ENCODE data around the gene PMF1.
"Not testable (repeated sequence)": the region's sequence is repeated elsewhere in the genome, so short reads cannot be mapped to it uniquely, and the experiment has no call there.

Gene PMF1

GRCh38 chr1:156172696-156173470 lies 39.9 kb upstream of the PMF1 start:
- ChIA-PET CTCF (interaction anchor here (0.6 kb wide), 1 partner anchor 51 kb away, joined by 3 read pairs; no protein-coding TSS in a partner anchor), POLR2A (ENCODE audit: low non-redundant PET) (no interaction called here)
- H3K27ac ChIP-seq = no peak overlapping the region
- TF ChIP-seq, protein P1, sequence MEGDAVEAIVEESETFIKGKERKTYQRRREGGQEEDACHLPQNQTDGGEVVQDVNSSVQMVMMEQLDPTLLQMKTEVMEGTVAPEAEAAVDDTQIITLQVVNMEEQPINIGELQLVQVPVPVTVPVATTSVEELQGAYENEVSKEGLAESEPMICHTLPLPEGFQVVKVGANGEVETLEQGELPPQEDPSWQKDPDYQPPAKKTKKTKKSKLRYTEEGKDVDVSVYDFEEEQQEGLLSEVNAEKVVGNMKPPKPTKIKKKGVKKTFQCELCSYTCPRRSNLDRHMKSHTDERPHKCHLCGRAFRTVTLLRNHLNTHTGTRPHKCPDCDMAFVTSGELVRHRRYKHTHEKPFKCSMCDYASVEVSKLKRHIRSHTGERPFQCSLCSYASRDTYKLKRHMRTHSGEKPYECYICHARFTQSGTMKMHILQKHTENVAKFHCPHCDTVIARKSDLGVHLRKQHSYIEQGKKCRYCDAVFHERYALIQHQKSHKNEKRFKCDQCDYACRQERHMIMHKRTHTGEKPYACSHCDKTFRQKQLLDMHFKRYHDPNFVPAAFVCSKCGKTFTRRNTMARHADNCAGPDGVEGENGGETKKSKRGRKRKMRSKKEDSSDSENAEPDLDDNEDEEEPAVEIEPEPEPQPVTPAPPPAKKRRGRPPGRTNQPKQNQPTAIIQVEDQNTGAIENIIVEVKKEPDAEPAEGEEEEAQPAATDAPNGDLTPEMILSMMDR (conservative IDR thresholded peaks at IDR 0.05; ENCODE audit: low read depth) = no peak
- DNase-seq (ENCODE audit: low spot score) = no peak

DNA sequence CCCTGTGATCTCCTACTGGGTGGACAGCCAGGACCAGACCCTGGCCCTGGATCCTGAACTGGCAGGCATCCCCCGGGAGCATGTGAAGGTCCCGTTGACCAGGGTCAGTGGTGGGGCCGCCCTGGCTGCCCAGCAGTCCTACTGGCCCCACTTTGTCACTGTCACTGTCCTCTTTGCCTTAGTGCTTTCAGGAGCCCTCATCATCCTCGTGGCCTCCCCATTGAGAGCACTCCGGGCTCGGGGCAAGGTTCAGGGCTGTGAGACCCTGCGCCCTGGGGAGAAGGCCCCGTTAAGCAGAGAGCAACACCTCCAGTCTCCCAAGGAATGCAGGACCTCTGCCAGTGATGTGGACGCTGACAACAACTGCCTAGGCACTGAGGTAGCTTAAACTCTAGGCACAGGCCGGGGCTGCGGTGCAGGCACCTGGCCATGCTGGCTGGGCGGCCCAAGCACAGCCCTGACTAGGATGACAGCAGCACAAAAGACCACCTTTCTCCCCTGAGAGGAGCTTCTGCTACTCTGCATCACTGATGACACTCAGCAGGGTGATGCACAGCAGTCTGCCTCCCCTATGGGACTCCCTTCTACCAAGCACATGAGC lies 36.1 kb upstream of the PMF1 start:
- ChIA-PET CTCF (no interaction called here), POLR2A (ENCODE audit: low non-redundant PET) (no interaction called here)
- no peak for DNase-seq (ENCODE audit: low spot score)
- no peak overlapping the region for H3K27ac ChIP-seq
- TF ChIP-seq, protein P1 (conservative IDR thresholded peaks at IDR 0.05; ENCODE audit: low read depth) = no peak

GRCh38 chr1:156177919-156178654 lies 34.7 kb upstream of the PMF1 start:
- TF ChIP-seq, protein P1 (conservative IDR thresholded peaks at IDR 0.05; ENCODE audit: low read depth) = no peak
- H3K27ac ChIP-seq = no peak overlapping the region
- DNase-seq (ENCODE audit: low spot score) = no peak
- ChIA-PET CTCF (interaction anchor here (0.6 kb wide), 2 partner anchors 37 to 240 kb away, joined by 3 to 4 read pairs; no protein-coding TSS in a partner anchor), POLR2A (ENCODE audit: low non-redundant PET) (no interaction called here)

- ChIA-PET POLR2A (ENCODE audit: low non-redundant PET) (no interaction called here), CTCF (no interaction called here)
- TF ChIP-seq, protein P1 (conservative IDR thresholded peaks at IDR 0.05; ENCODE audit: low read depth) = no peak
- DNase-seq (ENCODE audit: low spot score) = no peak
- H3K27ac ChIP-seq = no peak overlapping the region
Measured at GRCh38 chr1:156180471-156180870, 32.3 kb upstream of the PMF1 start.

GRCh38 chr1:156181391-156181924 lies 31.3 kb upstream of the PMF1 start:
- CTCF ChIA-PET; POLR2A ChIA-PET (ENCODE audit: low non-redundant PET); DNase-seq (ENCODE audit: low spot score); H3K27ac ChIP-seq: not testable (repeated sequence)

- CTCF ChIA-PET; DNase-seq (ENCODE audit: low spot score); H3K27ac ChIP-seq; POLR2A ChIA-PET (ENCODE audit: low non-redundant PET): not testable (repeated sequence)
Measured at GRCh38 chr1:156182010-156182779, 30.6 kb upstream of the PMF1 start.

DNA sequence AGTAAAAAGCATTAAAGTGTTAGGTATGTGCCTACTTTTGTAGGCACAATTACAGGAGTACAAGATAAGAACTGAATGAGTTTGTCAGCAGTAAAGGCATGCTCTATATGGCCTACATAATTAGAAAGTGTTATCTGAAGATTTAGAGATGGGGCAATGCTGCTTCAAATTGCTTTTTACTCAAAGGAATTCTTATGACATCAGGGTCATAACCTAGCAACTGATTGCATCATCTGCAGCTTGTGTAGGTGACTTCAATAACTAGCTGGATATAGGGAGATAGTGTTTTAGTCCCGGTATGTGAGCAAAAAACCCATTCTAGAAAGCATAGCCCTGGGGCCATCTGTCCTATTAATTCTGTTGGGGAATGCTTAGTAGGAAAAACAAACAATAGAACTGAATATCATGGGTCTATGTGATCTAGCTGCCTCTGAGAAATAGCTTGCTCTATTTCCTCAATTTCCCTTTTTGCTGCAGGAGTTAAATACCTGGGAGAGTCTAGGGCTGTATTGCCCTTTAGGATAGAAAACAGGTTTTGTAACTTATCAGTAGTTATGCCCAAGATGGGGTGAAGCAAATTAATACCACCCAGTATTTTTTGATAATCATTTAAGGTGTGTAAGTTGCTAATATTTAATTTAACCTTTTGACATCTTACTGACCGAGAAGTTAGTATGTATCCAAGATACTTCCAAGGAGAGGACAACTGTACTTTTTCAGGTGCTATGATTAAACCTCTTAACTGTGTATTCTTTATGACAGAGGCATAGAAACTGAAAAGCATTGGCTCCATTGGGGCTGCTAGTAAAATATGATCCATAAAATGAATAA lies 26.2 kb upstream of the PMF1 start:
- DNase-seq (ENCODE audit: low spot score); CTCF ChIA-PET; POLR2A ChIA-PET (ENCODE audit: low non-redundant PET); H3K27ac ChIP-seq: not testable (repeated sequence)

GRCh38 chr1:156190265-156190664 lies 22.5 kb upstream of the PMF1 start:
- CTCF ChIA-PET = interaction anchor here (0.7 kb wide), 2 partner anchors 36 to 94 kb away, joined by 3 to 4 read pairs; no protein-coding TSS in a partner anchor
- DNase-seq (ENCODE audit: low spot score); POLR2A ChIA-PET (ENCODE audit: low non-redundant PET); H3K27ac ChIP-seq: not testable (repeated sequence)

Data from RWPE1 (cell line).